B cell (primary cell): ENCODE results near the gene NCCRP1. TPM values are rescaled to one million over a fixed set of nuclear protein-coding genes. Genes with fewer than 3 reads are reported as not detected.

Source experiments
- ATAC-seq: fragments of 200-7000 bp; cut with Tn5 transposase; one replicate; pipeline ENCODE4 v1.10.0; 2021; ENCODE audit warnings: low read depth, mild to moderate bottlenecking, moderate number of reproducible peaks, moderate library complexity
- CTCF ChIA-PET: fragments of 350-600 bp; sonication (Branson Sonifier 250); formaldehyde crosslinking; loops from one replicate; lab custom pipeline; 2021; ENCODE audit warnings: antibody characterized with exemption, inconsistent platforms; lab: Charles Lee
- POLR2A ChIA-PET: fragments of 350-600 bp; sonication (Branson Sonifier 250); formaldehyde crosslinking; loops from one replicate; lab custom pipeline; 2021; ENCODE audit warnings: antibody characterized with exemption; lab: Charles Lee
- DNase-seq: peaks from one replicate; pipeline ENCODE4 v3.0.0; 2013
- H2AFZ ChIP-seq: 2 replicates; pipeline ENCODE4 v1.6.1; 2012; ENCODE audit warnings: mild to moderate bottlenecking, low read depth, low read length; ENCODE audit not compliant: insufficient read depth, poor library complexity, severe bottlenecking
- H3K27ac ChIP-seq, 2 donors: 1 replicate in 1 of 2; 2 replicates in 1 of 2; pipeline ENCODE4 v1.5.1; 2012 to 2013; ENCODE audit warnings: low read length in 2 of 2, mild to moderate bottlenecking in 2 of 2, moderate library complexity in 1 of 2
- H3K27me3 ChIP-seq, 4 experiments: fragments of 200-600 bp in 1 of 4; sonication (generic) in 1 of 4; replicated peaks in 1 of 4; 1 replicate in 2 of 4; 2 replicates in 2 of 4; pipeline versions ENCODE4 v1.6.1 to v1.7.0; 2013 to 2016; ENCODE audit warnings: low read length in 3 of 4, mild to moderate bottlenecking in 2 of 4, mixed read lengths in 1 of 4, moderate library complexity in 1 of 4; ENCODE audit not compliant: insufficient read depth in 4 of 4, control insufficient read depth in 3 of 4; ENCODE audit errors: control extremely low read depth in 1 of 4
- H3K36me3 ChIP-seq, 2 experiments: replicated peaks in 1 of 2; 1 replicate in 1 of 2; 2 replicates in 1 of 2; pipeline versions ENCODE4 v1.6.1 to v1.7.1; 2013; ENCODE audit warnings: low read length in 1 of 2; ENCODE audit not compliant: insufficient read depth in 2 of 2, control insufficient read depth in 1 of 2; ENCODE audit errors: control extremely low read depth in 1 of 2, extremely low read depth in 1 of 2
- H3K4me1 ChIP-seq, 2 donors: fragments of 200-600 bp in 1 of 2; sonication (generic) in 1 of 2; 1 replicate in 1 of 2; 2 replicates in 1 of 2; pipeline versions ENCODE4 v1.5.1 to v1.6.1; 2013 to 2017; ENCODE audit warnings: low read length in 2 of 2; ENCODE audit not compliant: control insufficient read depth in 2 of 2, insufficient read depth in 2 of 2
- H3K4me2 ChIP-seq: replicated peaks from 2 replicates; pipeline ENCODE3; 2012; ENCODE audit warnings: mild to moderate bottlenecking, low read depth, low read length; ENCODE audit not compliant: poor library complexity, severe bottlenecking
- H3K4me3 ChIP-seq, 5 experiments: fragments of 200-600 bp in 1 of 5; sonication (generic) in 1 of 5; 1 replicate in 3 of 5; 2 replicates in 2 of 5; pipeline versions ENCODE4 v1.5.1 to v1.7.0; 2011 to 2016; ENCODE audit warnings: low read length in 4 of 5, mild to moderate bottlenecking in 4 of 5, low read depth in 2 of 5, control low read depth in 1 of 5, moderate library complexity in 1 of 5; ENCODE audit not compliant: insufficient read depth in 1 of 5; ENCODE audit errors: control extremely low read depth in 1 of 5, extremely low read depth in 1 of 5
- H3K79me2 ChIP-seq: fragments of 200-600 bp; sonication (generic); one replicate; pipeline ENCODE4 v1.6.0; 2016; ENCODE audit warnings: low read length; ENCODE audit not compliant: control insufficient read depth, insufficient read depth
- H3K9ac ChIP-seq: fragments of 200-600 bp; sonication (generic); 2 replicates; pipeline ENCODE4 v1.6.1; 2017; ENCODE audit warnings: mild to moderate bottlenecking, low read length, moderate library complexity
- H3K9me3 ChIP-seq, 3 donors: one replicate each; pipeline versions ENCODE4 v1.6.1 to v1.7.1; 2013; ENCODE audit warnings: low read length in 2 of 3; ENCODE audit not compliant: control insufficient read depth in 2 of 3, insufficient read depth in 1 of 3; ENCODE audit errors: control extremely low read depth in 1 of 3
- H4K20me1 ChIP-seq: 2 replicates; pipeline ENCODE4 v1.6.0; 2012; ENCODE audit warnings: mild to moderate bottlenecking, low read length; ENCODE audit not compliant: insufficient read depth, control insufficient read depth, poor library complexity, severe bottlenecking
- H3K27ac Mint-ChIP-seq: one replicate; pipeline ENCODE4 v1.8.0; 2021; ENCODE audit warnings: mixed read lengths
- H3K27me3 Mint-ChIP-seq: one replicate; pipeline ENCODE4 v1.8.0; 2021; ENCODE audit warnings: mixed read lengths
- H3K4me1 Mint-ChIP-seq: one replicate; pipeline ENCODE4 v1.8.0; 2021; ENCODE audit warnings: mixed read lengths
- H3K4me3 Mint-ChIP-seq: one replicate; pipeline ENCODE4 v1.8.0; 2021; ENCODE audit warnings: mixed read lengths
- H3K9me3 Mint-ChIP-seq: one replicate; pipeline ENCODE4 v1.8.0; 2022; ENCODE audit warnings: mixed read lengths; ENCODE audit not compliant: insufficient read depth
- CTCF ChIP-seq: fragments of 200-600 bp; IDR thresholded peaks from one replicate; pipeline ENCODE4 v1.8.0; 2022; ENCODE audit warnings: antibody characterized with exemption, mild to moderate bottlenecking
- EZH2 ChIP-seq: IDR thresholded peaks from 2 replicates; pipeline ENCODE4 v1.6.1; 2012; ENCODE audit warnings: borderline replicate concordance, low read depth, mild to moderate bottlenecking, moderate library complexity, low read length; ENCODE audit not compliant: insufficient read depth, poor library complexity, severe bottlenecking
- WGBS: methylation state at CpG from one replicate; pipeline ENCODE4 v1.1.5; 2013; ENCODE audit warnings: missing lambda C conversion rate; ENCODE audit not compliant: insufficient coverage; 5-methylcytosine and 5-hydroxymethylcytosine counted together
- intact Hi-C: fragments of 100-400 bp; cut with micrococcal nuclease; formaldehyde crosslinking; loops from one replicate; pipeline ENCODE4 v1.10.0; 2022
- polyA plus RNA-seq: library from polyadenylated mRNA; depleted of rRNA; stranded (reverse); fragments of >200 nt; gene quantifications from 2 replicates; pipeline ENCODE4 v1.2.3, GENCODE V29; 2012
- total RNA-seq, 2 donors: library from RNA; stranded (reverse); fragments of 120-200 nt in 1 of 2; gene quantifications; 1 replicate in 1 of 2; 2 replicates in 1 of 2; pipeline versions ENCODE4 v1.2.3 to v1.2.4, GENCODE V29; 2013 to 2022

The NCCRP1 gene
- total and polyA plus RNA-seq, 2 donors (not counting 1 experiment from before 2014, with no cell fraction given) = 0.04 TPM; not detected in 1

DNA sequence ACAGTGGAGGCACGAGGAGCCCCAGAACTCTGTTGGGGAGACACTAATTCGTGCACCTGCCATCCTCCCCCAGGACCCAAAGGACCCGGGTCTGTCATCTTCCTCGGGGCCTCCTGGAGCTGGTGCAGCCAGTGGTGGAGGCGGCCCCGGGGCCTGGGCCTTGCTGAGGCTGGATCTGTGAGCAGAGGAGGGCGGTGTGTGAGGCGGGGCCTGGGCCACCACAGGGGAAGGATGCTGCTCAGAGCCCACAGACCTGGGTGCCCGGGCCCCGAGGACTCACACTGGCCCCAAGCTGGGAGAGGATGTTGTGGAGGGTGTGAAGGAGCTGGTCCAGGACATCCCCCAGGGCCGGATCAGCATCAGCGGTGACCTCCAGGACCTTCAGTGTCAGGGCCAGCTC lies 39.8 kb downstream of the NCCRP1 start:
- no peaks in the 10 kb centered on the region for H4K20me1 ChIP-seq
- H3K4me1 ChIP-seq = peaks cover 8 to 12% of the 10 kb centered on the region in 2 donors
- no peaks in the 10 kb centered on the region for H3K9me3 ChIP-seq
- TF ChIP-seq EZH2 = no peak
- TF ChIP-seq CTCF = no peak
- intact Hi-C loops = no loop called here
- POLR2A ChIA-PET = interaction anchor here (0.6 kb wide), 1 partner anchor 13 kb away, joined by 4 read pairs; no protein-coding TSS in a partner anchor
- WGBS = 64% methylated on average over 11 of the region's 12 CpGs
- no peaks in the 10 kb centered on the region for H3K36me3 ChIP-seq
- no peak overlapping the region for H3K9ac ChIP-seq
- no peak overlapping the region for H3K27ac ChIP-seq
- Mint-ChIP-seq H3K27ac (no peak overlapping the region), H3K9me3 (no peaks in the 10 kb centered on the region), H3K4me1 (peaks cover 14% of the 10 kb centered on the region), H3K4me3 (no peak overlapping the region), H3K27me3 (no peaks in the 10 kb centered on the region)
- H3K27me3 ChIP-seq = no peaks in the 10 kb centered on the region
- H3K4me2 ChIP-seq = no peak overlapping the region
- DNase-seq (no peak), ATAC-seq (no peak)
- H3K79me2 ChIP-seq = no peaks in the 10 kb centered on the region
- H3K4me3 ChIP-seq = no peak overlapping the region
- no peak overlapping the region for H2AFZ ChIP-seq
- CTCF ChIA-PET = no interaction called here

DNA sequence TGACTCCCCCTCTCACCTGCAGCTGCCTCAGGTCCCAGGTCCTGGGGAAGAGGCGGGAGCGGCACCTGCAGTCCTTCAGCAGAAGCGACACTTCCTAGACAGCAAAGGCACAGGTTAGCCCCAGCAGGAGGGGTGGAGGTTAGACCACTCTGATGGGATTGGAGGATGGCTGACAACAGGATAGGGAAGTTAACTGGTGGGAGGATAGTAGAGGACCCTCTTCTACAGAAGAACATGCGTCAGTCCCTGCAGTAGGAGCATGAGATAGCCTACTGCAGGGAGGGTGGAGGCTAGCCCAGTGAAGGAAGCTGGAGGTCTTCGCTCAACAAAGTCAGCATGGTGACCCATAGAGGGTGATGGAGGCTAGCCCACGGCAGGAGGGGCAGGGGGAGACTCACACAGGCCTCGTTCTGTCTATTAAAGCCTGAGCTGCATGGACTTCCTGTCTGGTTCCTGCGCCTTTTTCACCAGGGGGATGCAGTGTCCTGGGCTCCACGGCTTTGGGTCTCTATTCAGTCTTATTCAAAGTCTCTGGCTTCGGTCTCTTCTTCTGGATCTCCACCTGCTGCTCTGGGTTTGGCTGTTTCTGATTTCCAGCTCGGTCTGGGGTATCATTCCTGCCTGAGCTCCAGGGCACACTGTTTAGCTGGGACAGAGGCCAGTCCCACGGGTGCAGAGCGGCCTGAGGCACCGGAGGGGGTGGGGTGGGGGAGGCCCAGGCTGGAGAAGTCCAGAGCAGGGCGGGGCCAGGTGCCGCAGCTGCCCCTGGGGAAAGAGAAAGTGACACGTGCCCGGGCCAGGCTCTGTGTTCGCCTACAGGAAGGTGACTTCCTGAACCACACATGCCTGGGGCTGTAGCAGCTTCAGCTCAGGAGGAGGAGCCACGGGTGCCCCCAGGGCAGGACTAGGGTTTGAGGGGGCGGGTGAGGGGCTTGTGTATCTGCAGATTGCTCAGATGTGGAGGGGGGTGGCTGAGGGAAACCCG lies 40.7 kb downstream of the NCCRP1 start:
- CTCF ChIA-PET = interaction anchor here (1.3 kb wide), 1 partner anchor 90 kb away, joined by 3 read pairs; no protein-coding TSS in a partner anchor

More for the DNA sequence above, 40.7 kb downstream of the NCCRP1 start:
- H3K79me2 ChIP-seq = no peaks in the 10 kb centered on the region
- peak overlapping the region in 4 of 5 experiments; percentile 11 to 41 (median 32) for H3K4me3 ChIP-seq
- WGBS = 37% methylated on average over 22 of the region's 22 CpGs
- H3K4me2 ChIP-seq = peak overlapping the region; percentile 78
- Mint-ChIP-seq H3K27ac (peak overlapping the region; percentile 32), H3K4me1 (peaks cover 14% of the 10 kb centered on the region), H3K27me3 (no peaks in the 10 kb centered on the region), H3K4me3 (peak overlapping the region; percentile 80), H3K9me3 (no peaks in the 10 kb centered on the region)
- TF ChIP-seq EZH2 (no peak), CTCF (no peak)
- H3K36me3 ChIP-seq = no peaks in the 10 kb centered on the region
- no peaks in the 10 kb centered on the region for H3K27me3 ChIP-seq
- peaks cover 8 to 12% of the 10 kb centered on the region in 2 donors for H3K4me1 ChIP-seq
- no peaks in the 10 kb centered on the region for H3K9me3 ChIP-seq
- ATAC-seq (peak; percentile 78), DNase-seq (peak; percentile 53)
- H2AFZ ChIP-seq = peak overlapping the region; percentile 88
- POLR2A ChIA-PET = no interaction called here
- peak overlapping the region; percentile 58 for H3K9ac ChIP-seq
- H3K27ac ChIP-seq = peak overlapping the region in 1 of 2 donors; percentile 33
- intact Hi-C loops = no loop called here
- H4K20me1 ChIP-seq = no peaks in the 10 kb centered on the region
